ENCODE data around the gene SHH.

SHH gene

GRCh38 chr7:155811895-155812761 lies at the start of gene SHH:
Gene SHH (minus strand): TSS chr7:155812463. CDS start chr7:155812122, 341 bp downstream.
- peak; percentile 54 for DNase-seq (ENCODE audit: low spot score)

GRCh38 chr7:155861480-155861868 lies 49.2 kb upstream of the SHH start:
- DNase-seq (ENCODE audit: low spot score), result no peak

GRCh38 chr7:155860840-155861479 lies 48.7 kb upstream of the SHH start:
- DNase-seq (ENCODE audit: low spot score), result no peak

GRCh38 chr7:155860461-155860839 lies 48.2 kb upstream of the SHH start:
- DNase-seq (ENCODE audit: low spot score), result no peak

- DNase-seq (ENCODE audit: low spot score), result no peak
Observed at GRCh38 chr7:155858521-155859061, 46.3 kb upstream of the SHH start.

- no peak for DNase-seq (ENCODE audit: low spot score)
Observed at GRCh38 chr7:155857141-155857540, 44.9 kb upstream of the SHH start.

GRCh38 chr7:155856656-155857055 lies 44.4 kb upstream of the SHH start:
- no peak for DNase-seq (ENCODE audit: low spot score)

- DNase-seq (ENCODE audit: low spot score), result no peak
Observed at GRCh38 chr7:155852426-155853301, 40.4 kb upstream of the SHH start.

GRCh38 chr7:155851892-155852291 lies 39.6 kb upstream of the SHH start:
- DNase-seq (ENCODE audit: low spot score), result no peak

GRCh38 chr7:155850766-155851678 lies 38.8 kb upstream of the SHH start:
- DNase-seq (ENCODE audit: low spot score), result no peak

GRCh38 chr7:155850001-155850436 lies 37.8 kb upstream of the SHH start:
- no peak for DNase-seq (ENCODE audit: low spot score)

- DNase-seq (ENCODE audit: low spot score), result no peak
Observed at GRCh38 chr7:155848691-155849669, 36.7 kb upstream of the SHH start.

GRCh38 chr7:155847821-155848435 lies 35.7 kb upstream of the SHH start:
- DNase-seq (ENCODE audit: low spot score), result no peak

GRCh38 chr7:155846936-155847335 lies 34.7 kb upstream of the SHH start:
- no peak for DNase-seq (ENCODE audit: low spot score)

GRCh38 chr7:155846156-155846555 lies 33.9 kb upstream of the SHH start:
- DNase-seq (ENCODE audit: low spot score), result no peak

GRCh38 chr7:155845226-155845625 lies 33.0 kb upstream of the SHH start:
- no peak for DNase-seq (ENCODE audit: low spot score)

- DNase-seq (ENCODE audit: low spot score), result no peak
Observed at GRCh38 chr7:155844526-155844925, 32.3 kb upstream of the SHH start.

GRCh38 chr7:155844019-155844453 lies 31.8 kb upstream of the SHH start:
- no peak for DNase-seq (ENCODE audit: low spot score)

- DNase-seq (ENCODE audit: low spot score), result no peak
Observed at GRCh38 chr7:155843426-155844018, 31.3 kb upstream of the SHH start.
